H9 (cell line): ENCODE data around the gene GDPD4. TPM values are rescaled to one million over a fixed set of nuclear protein-coding genes. Genes with fewer than 3 reads are reported as not detected.

Experiments
- DNase-seq: peaks from one replicate; pipeline ENCODE4 v3.0.0-alpha.2; 2017
- H2AFZ ChIP-seq: one replicate; pipeline ENCODE4 v1.6.1; 2013; ENCODE audit warnings: mild to moderate bottlenecking, low read length, control low read depth, moderate library complexity
- H2AK5ac ChIP-seq: 2 replicates; pipeline ENCODE4 v1.6.1; 2013; ENCODE audit warnings: low read length, control low read depth, mixed read lengths; ENCODE audit not compliant: insufficient read length
- H2BK120ac ChIP-seq: one replicate; pipeline ENCODE4 v1.6.1; 2013; ENCODE audit warnings: low read depth, mild to moderate bottlenecking, low read length, control low read depth, inconsistent platforms; ENCODE audit not compliant: poor library complexity, severe bottlenecking
- H2BK12ac ChIP-seq: 2 replicates; pipeline ENCODE4 v1.6.1; 2013; ENCODE audit warnings: low read length, control low read depth, mixed read lengths, low read depth; ENCODE audit not compliant: insufficient read length
- H2BK15ac ChIP-seq: 2 replicates; pipeline ENCODE4 v1.6.1; 2013; ENCODE audit warnings: low read depth, low read length, control low read depth
- H2BK20ac ChIP-seq: one replicate; pipeline ENCODE4 v1.6.1; 2013; ENCODE audit warnings: low read depth, mild to moderate bottlenecking, low read length, control low read depth, inconsistent platforms; ENCODE audit not compliant: poor library complexity, severe bottlenecking
- H2BK5ac ChIP-seq: 2 replicates; pipeline ENCODE4 v1.6.1; 2013; ENCODE audit warnings: low read length, control low read depth, mixed read lengths; ENCODE audit not compliant: insufficient read length
- H3K14ac ChIP-seq: 2 replicates; pipeline ENCODE4 v1.6.1; 2013; ENCODE audit warnings: low read length, control low read depth; ENCODE audit not compliant: insufficient read depth
- H3K18ac ChIP-seq: 2 replicates; pipeline ENCODE4 v1.6.1; 2013; ENCODE audit warnings: low read depth, mild to moderate bottlenecking, mixed read lengths, low read length, control low read depth; ENCODE audit not compliant: insufficient read length
- H3K23ac ChIP-seq: 2 replicates; pipeline ENCODE4 v1.6.1; 2013; ENCODE audit warnings: low read length, control low read depth, mixed read lengths, low read depth; ENCODE audit not compliant: insufficient read length
- H3K23me2 ChIP-seq: 2 replicates; pipeline ENCODE4 v1.6.1; 2013; ENCODE audit warnings: low read depth, mild to moderate bottlenecking, mixed read lengths, low read length, control low read depth; ENCODE audit not compliant: insufficient read length, poor library complexity, severe bottlenecking
- H3K27ac ChIP-seq: 2 replicates; pipeline ENCODE4 v1.5.1; 2013; ENCODE audit warnings: low read length, control low read depth, mixed read lengths, low read depth; ENCODE audit not compliant: insufficient read length
- H3K27me3 ChIP-seq: 2 replicates; pipeline ENCODE4 v1.6.1; 2013; ENCODE audit warnings: low read length, control low read depth, inconsistent platforms; ENCODE audit not compliant: insufficient read depth
- H3K4ac ChIP-seq: 2 replicates; pipeline ENCODE4 v1.6.1; 2013; ENCODE audit warnings: low read depth, mild to moderate bottlenecking, control low read depth, inconsistent platforms, low read length, moderate library complexity
- H3K4me1 ChIP-seq: 2 replicates; pipeline ENCODE4 v1.6.1; 2013; ENCODE audit warnings: low read length, control low read depth, inconsistent platforms; ENCODE audit not compliant: insufficient read depth
- H3K4me2 ChIP-seq: 2 replicates; pipeline ENCODE4 v1.6.1; 2013; ENCODE audit warnings: low read length, control low read depth, mixed read lengths; ENCODE audit not compliant: insufficient read length, insufficient read depth
- H3K56ac ChIP-seq: 2 replicates; pipeline ENCODE4 v1.6.1; 2013; ENCODE audit warnings: low read depth, mild to moderate bottlenecking, mixed read lengths, low read length, control low read depth; ENCODE audit not compliant: insufficient read length
- H3K79me1 ChIP-seq: 2 replicates; pipeline ENCODE4 v1.6.1; 2013; ENCODE audit warnings: low read depth, mild to moderate bottlenecking, moderate library complexity, low read length, control low read depth, inconsistent platforms; ENCODE audit not compliant: insufficient read depth, poor library complexity, severe bottlenecking
- H3K79me2 ChIP-seq: 2 replicates; pipeline ENCODE4 v1.6.1; 2013; ENCODE audit warnings: low read length, control low read depth, inconsistent platforms; ENCODE audit not compliant: insufficient read depth
- H3K9ac ChIP-seq: 2 replicates; pipeline ENCODE4 v1.6.1; 2013; ENCODE audit warnings: low read length, control low read depth, mixed read lengths; ENCODE audit not compliant: insufficient read length; ENCODE audit errors: extremely low read depth
- H3K9me3 ChIP-seq: one replicate; pipeline ENCODE4 v1.6.1; 2013; ENCODE audit warnings: low read depth, low read length, inconsistent platforms; ENCODE audit not compliant: control insufficient read depth
- H3T11ph ChIP-seq: one replicate; pipeline ENCODE4 v1.6.1; 2013; ENCODE audit warnings: mild to moderate bottlenecking, low read length, control low read depth, inconsistent platforms
- H4K20me1 ChIP-seq: one replicate; pipeline ENCODE4 v1.6.1; 2013; ENCODE audit not compliant: control insufficient read depth, insufficient read length, insufficient read depth
- H4K5ac ChIP-seq: 2 replicates; pipeline ENCODE4 v1.6.1; 2013; ENCODE audit warnings: low read depth, mild to moderate bottlenecking, mixed read lengths, low read length, control low read depth; ENCODE audit not compliant: insufficient read length
- H4K8ac ChIP-seq: replicated peaks from 2 replicates; pipeline ENCODE4 v1.6.1; 2013; ENCODE audit warnings: low read length, control low read depth, mixed read lengths, low read depth; ENCODE audit not compliant: insufficient read length
- H4K91ac ChIP-seq: 2 replicates; pipeline ENCODE4 v1.6.1; 2013; ENCODE audit warnings: low read depth, mild to moderate bottlenecking, moderate library complexity, mixed read lengths, low read length, control low read depth; ENCODE audit not compliant: insufficient read length
- H3K27ac Mint-ChIP-seq, 3 experiments: 2 replicates in 2 of 3; 3 replicates in 1 of 3; pipeline ENCODE4 v1.8.0; 2020 to 2021; ENCODE audit warnings: mixed read lengths in 3 of 3, mild to moderate bottlenecking in 1 of 3, moderate library complexity in 1 of 3
- H3K27me3 Mint-ChIP-seq: 2 replicates; pipeline ENCODE4 v1.8.0; 2021; ENCODE audit warnings: low read depth, mild to moderate bottlenecking, moderate library complexity, mixed read lengths
- H3K36me3 Mint-ChIP-seq, 3 experiments: 2 replicates in 2 of 3; 3 replicates in 1 of 3; pipeline ENCODE4 v1.8.0; 2020 to 2021; ENCODE audit warnings: low read depth in 3 of 3, mixed read lengths in 3 of 3; ENCODE audit not compliant: insufficient read depth in 1 of 3
- H3K4me1 Mint-ChIP-seq, 2 experiments: 2 replicates each; pipeline ENCODE4 v1.8.0; 2020; ENCODE audit warnings: mixed read lengths in 2 of 2
- H3K4me3 Mint-ChIP-seq, 2 experiments: 2 replicates in 1 of 2; 3 replicates in 1 of 2; pipeline ENCODE4 v1.8.0; 2020 to 2021; ENCODE audit warnings: mild to moderate bottlenecking in 2 of 2, mixed read lengths in 2 of 2, moderate library complexity in 1 of 2
- H3K9me3 Mint-ChIP-seq, 2 experiments: 2 replicates in 1 of 2; 3 replicates in 1 of 2; pipeline ENCODE4 v1.8.0; 2020; ENCODE audit warnings: mild to moderate bottlenecking in 2 of 2, mixed read lengths in 2 of 2, moderate library complexity in 1 of 2
- WGBS: extraction: QIAGEN DNeasy Blood & Tissue Kit; methylation state at CpG from one replicate; pipeline ENCODE4 v1.1.7; 2013; ENCODE audit warnings: missing lambda C conversion rate, low lambda C conversion rate, mixed read lengths; ENCODE audit not compliant: insufficient read length; ENCODE audit errors: extremely low coverage; 5-methylcytosine and 5-hydroxymethylcytosine counted together
- total RNA-seq: library from RNA; stranded (reverse); gene quantifications from 2 replicates; pipeline ENCODE4 v1.2.1, GENCODE V29; 2021
- TF ChIP-seq, protein P1 (sequence below): fragments of 200-600 bp; sonication (generic); conservative IDR thresholded peaks from 3 replicates; pipeline ENCODE4 v1.8.0; 2021; ENCODE audit warnings: antibody characterized with exemption, mild to moderate bottlenecking

The GDPD4 gene
- total RNA-seq, 1 experiment from 2014 or later: not detected

- Histone ChIP-seq H2BK20ac (no peak overlapping the region), H2BK120ac (no peak overlapping the region), H3K4me2 (no peak overlapping the region), H3K9me3 (no peaks in the 10 kb centered on the region), H3K79me2 (no peaks in the 10 kb centered on the region), H3K56ac (no peak overlapping the region), H3K23ac (no peak overlapping the region), H3K4me1 (no peaks in the 10 kb centered on the region), H3T11ph (no peak overlapping the region), H3K4ac (no peak overlapping the region), H4K91ac (no peak overlapping the region), H3K18ac (no peak overlapping the region), H2AK5ac (no peak overlapping the region), H2BK15ac (no peak overlapping the region), H3K14ac (no peak overlapping the region; the same call in 1 of the 2 replicates), H3K9ac (no peak overlapping the region), H3K79me1 (no peaks in the 10 kb centered on the region), H3K23me2 (no peaks in the 10 kb centered on the region), H3K27ac (no peak overlapping the region), H3K27me3 (no peaks in the 10 kb centered on the region), H2BK12ac (no peak overlapping the region), H4K8ac (no peak overlapping the region), H2AFZ (no peak overlapping the region), H4K5ac (no peak overlapping the region), H2BK5ac (no peak overlapping the region), H4K20me1 (no peaks in the 10 kb centered on the region)
- no CpG with 5 or more reads among the region's 12 CpGs for WGBS
- no peaks in the 10 kb centered on the region for H3K9me3 Mint-ChIP-seq
- H3K27me3 Mint-ChIP-seq: no peaks in the 10 kb centered on the region
- H3K4me3 Mint-ChIP-seq: no peak overlapping the region
- H3K27ac Mint-ChIP-seq: no peak overlapping the region
- TF ChIP-seq, protein P1, sequence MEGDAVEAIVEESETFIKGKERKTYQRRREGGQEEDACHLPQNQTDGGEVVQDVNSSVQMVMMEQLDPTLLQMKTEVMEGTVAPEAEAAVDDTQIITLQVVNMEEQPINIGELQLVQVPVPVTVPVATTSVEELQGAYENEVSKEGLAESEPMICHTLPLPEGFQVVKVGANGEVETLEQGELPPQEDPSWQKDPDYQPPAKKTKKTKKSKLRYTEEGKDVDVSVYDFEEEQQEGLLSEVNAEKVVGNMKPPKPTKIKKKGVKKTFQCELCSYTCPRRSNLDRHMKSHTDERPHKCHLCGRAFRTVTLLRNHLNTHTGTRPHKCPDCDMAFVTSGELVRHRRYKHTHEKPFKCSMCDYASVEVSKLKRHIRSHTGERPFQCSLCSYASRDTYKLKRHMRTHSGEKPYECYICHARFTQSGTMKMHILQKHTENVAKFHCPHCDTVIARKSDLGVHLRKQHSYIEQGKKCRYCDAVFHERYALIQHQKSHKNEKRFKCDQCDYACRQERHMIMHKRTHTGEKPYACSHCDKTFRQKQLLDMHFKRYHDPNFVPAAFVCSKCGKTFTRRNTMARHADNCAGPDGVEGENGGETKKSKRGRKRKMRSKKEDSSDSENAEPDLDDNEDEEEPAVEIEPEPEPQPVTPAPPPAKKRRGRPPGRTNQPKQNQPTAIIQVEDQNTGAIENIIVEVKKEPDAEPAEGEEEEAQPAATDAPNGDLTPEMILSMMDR: no peak
- DNase-seq: no peak
- H3K4me1 Mint-ChIP-seq: peaks cover 2 to 5% of the 10 kb centered on the region in 2 experiments; a peak in 3 of 4 replicates
- no peaks in the 10 kb centered on the region for H3K36me3 Mint-ChIP-seq
Observed at GRCh38 chr11:77200351-77201268, 100.9 kb downstream of the GDPD4 start.
